Ecto neural progenitor cell (in vitro differentiated cells): Measurements from ENCODE around the gene ZNF282.

Experiments
- DNase-seq: peaks from one replicate; pipeline ENCODE4 v3.0.0-alpha.2; 2018; ENCODE audit warnings: low spot score

The ZNF282 gene

GRCh38 chr7:149191851-149192250, 3.5 kb upstream of the ZNF282 start:
- no peak for DNase-seq

DNA sequence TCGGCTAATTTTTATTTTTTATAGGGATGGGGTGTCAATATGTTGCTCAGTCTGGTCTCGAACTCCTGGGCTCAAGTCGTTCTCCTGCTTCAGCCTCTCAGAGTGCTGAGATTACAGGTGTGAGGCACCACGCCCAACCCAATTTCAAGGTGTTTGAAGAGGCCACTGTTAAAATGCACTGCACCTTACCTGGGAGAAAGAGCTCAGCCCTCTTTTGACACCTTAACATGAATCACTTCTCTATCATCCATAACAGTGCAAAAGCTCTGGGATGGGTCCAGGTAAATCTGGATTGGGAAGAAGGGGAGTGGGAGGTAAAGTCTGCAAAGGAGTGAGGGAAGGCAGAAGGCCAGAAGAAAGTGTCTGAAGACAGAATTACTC, 557 bp upstream of the ZNF282 start:
- DNase-seq, result no peak

- DNase-seq, result no peak
Observed at GRCh38 chr7:149196151-149196704, 882 bp downstream of the ZNF282 start.

DNA sequence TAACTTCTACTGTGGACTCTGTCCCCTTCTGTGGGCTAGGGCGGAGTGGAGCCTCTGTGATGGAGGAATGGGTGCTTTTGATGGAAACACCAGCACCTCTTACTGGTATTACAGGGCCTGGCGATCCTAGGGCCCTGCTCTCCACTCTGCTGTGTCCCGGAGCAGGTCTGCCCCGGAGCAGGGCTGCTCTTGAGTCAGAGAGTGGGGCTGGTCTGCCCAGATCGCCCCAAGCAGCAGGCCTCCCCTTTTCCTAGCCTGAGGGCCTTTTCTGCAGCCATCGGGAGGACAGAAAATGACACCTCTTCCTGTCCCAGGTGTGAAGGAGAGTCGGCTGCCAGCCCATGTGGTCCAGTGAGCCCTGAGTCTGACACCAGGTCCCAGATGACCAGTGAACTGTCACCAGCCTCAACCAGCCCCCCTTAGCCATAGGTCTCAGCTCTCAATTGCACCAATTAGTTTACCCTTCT, 1.4 kb downstream of the ZNF282 start:
- no peak for DNase-seq

DNA sequence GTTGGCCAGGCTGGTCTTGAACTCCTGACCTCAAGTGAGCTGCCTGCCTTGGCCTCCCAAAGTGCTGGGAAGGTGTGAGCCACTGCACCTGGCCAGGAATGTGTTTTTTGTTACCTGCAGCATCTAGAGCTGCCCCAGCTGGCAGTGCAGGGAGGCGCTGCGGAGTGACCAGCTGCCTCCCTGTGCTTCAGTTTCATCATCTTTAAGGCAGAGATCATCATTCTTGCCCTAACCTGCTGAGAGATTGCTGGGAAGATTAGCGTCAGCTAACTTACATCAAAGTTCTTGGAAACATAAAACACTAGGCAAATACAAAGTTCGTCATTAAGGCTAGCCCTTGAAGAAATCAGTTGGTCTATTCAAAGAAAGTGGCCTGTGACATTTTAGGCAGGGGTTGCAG, 2.3 kb downstream of the ZNF282 start:
- DNase-seq, result no peak

DNA sequence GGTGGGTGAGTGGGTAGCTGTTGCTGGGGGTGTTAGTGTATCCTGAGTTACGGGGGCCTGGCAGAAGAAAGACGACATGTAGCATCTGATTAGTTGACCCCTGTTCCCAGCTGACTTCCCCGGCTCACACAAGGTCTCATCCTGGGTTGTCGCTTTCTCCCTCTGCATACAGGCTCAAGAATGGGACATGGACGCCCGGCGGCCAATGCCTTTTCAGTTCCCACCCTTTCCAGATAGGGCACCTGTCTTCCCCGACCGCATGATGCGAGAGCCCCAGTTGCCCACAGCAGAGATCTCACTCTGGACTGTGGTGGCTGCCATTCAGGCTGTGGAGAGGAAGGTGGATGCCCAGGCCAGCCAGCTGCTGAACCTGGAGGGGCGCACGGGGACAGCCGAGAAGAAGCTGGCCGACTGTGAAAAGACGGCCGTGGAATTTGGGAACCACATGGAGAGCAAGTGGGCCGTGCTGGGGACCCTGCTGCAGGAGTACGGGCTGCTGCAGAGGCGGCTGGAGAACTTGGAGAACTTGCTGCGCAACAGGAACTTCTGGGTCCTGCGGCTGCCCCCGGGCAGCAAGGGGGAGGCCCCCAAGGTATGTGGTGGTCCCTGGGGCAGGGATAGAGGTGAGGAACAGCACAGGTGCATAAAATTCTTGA, 2.9 kb downstream of the ZNF282 start:
- no peak for DNase-seq

- no peak for DNase-seq
Observed at GRCh38 chr7:149199234-149199995, 4.1 kb downstream of the ZNF282 start.

DNA sequence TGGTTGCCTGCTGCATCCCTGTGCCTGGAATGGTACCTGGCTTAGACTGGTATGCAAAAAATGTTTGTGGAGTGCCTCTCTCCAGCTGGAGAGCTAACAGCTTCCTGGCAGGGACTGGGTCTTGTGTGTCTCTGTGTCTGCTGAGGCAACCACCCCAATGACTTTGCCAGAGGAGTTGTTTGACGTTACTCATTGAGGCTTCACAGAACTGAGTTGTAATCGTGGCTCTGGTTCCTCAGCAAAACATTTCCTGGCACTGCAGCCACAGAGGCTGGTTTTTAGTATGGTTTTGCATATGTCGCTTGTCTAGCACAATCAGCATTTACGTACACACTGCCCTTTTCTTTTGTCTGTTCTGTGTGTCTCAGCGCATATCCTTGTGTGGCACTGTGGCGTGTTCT, 7.5 kb downstream of the ZNF282 start:
- DNase-seq, result no peak

DNA sequence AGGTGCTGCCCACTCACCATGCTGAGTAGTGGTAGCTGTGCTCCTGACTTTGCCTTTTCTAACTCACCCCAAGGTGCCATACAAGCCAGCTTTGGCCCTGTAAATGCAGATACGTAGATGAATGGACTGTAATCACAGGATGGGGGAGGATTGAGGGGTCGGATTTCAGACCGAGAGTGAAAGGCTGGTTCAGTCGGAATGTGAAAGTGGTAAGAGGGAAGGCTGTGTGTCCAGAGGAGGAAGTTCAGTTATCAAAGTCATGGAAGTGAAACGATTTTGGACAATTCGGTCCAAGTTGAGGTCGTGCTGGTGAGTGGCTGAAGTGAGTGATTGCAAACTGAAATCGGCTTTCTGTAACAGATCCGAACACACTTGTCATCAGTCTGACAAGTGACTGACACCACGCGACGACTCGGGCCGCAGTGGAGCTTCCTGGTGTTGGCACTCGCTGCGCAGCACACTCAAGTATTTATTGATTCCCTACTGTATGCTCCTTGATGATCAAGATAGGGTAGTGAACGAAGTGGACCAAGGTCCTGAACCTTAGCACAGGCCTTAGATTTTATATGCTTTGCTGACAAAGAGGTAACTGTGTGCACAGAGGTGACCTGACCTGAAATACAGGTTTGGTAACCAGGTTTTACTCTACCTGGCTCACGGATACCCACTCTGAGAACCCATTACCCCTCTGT, 10.5 kb downstream of the ZNF282 start:
- no peak for DNase-seq

DNA sequence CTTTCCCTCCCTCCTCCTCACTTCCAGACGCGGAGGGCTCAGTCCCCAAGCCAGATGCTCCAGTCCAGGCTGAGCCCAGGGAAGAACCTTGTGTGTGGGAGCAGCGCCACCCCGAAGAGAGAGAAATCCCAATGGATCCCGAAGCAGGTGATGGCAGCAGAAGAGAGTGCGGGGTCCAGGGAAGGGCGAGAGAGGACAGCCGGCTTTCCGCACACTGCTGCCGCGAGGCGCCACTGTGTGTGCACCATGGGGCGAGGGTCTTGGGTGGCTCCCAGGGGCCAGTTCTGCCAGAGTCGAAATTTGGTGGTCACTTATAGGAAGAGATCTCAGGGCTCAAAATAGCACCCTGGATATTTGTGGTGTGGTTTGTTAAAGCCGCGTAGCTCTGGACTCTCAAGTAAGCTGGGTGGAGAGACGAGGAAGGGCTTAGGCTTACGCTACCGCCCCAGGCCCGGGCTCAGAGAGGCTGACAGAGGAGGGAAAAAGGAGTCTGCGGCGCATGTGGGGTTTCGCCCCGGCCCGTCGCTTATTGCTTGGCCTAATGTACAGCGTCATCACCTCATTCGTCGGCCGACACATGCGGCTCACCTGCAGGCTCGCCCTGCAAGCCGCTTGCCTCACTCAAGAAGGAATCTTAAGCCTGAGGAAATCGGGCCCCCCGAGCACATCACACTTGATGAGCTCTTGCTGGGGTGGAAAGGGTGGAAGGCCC, 12.1 kb downstream of the ZNF282 start:
- no peak for DNase-seq

- DNase-seq, result peak; percentile 66
Observed at GRCh38 chr7:149209518-149210269, 14.3 kb downstream of the ZNF282 start.

GRCh38 chr7:149210551-149210950, 15.2 kb downstream of the ZNF282 start:
- DNase-seq, result no peak

- DNase-seq, result no peak
Observed at GRCh38 chr7:149214020-149214720, 18.8 kb downstream of the ZNF282 start.

- DNase-seq, result no peak
Observed at GRCh38 chr7:149216402-149216801, 21.1 kb downstream of the ZNF282 start.

- DNase-seq, result no peak
Observed at GRCh38 chr7:149217570-149217969, 22.2 kb downstream of the ZNF282 start.

DNA sequence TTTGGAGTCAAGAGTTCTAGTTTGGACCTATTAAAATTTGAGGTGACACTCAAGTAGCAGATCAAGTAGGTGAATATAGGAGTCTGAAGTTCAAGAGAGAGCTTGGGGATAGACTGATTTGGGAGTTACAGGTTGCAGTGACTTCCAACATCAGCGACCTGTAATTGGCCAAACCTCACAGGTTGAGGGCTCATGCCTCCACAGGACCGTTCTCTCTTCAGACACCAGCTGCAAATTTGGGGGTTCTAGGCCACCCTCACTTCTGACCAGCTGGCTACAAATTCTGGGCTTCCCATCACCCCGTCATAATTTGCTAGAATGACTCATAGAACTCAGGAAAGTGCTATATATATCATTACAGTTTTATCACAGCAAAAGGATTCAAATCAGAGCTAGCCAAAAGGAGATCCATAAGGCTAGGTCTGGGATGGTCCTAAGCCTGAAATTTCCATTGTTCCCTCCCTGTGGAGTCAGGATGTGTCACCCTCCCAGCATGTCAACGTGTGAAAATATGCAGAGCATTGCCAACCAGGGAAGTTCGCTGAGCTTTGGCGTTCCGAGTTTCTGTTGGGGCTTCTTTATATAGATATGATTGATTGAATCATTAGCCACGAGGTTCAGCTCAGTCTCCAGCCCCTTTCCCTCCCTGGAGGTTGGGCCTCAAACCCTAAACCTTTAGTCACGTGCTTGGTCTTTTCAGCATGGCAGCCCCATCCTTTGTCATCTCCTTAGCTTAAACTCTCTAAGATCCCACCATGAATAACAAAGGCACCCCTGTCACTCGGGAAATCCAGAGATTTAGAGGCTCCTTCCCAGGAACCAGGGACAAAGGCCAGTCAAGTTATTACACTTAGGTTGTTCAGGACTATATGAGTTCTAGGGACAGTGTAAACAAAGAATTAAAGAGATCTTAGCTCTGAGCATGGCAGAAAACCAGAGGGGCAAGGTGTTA, 23.4 kb downstream of the ZNF282 start:
- DNase-seq, result no peak

- no peak for DNase-seq
Observed at GRCh38 chr7:149220534-149220933, 25.2 kb downstream of the ZNF282 start.

- DNase-seq, result no peak
Observed at GRCh38 chr7:149223176-149223575, 27.8 kb downstream of the ZNF282 start.

DNA sequence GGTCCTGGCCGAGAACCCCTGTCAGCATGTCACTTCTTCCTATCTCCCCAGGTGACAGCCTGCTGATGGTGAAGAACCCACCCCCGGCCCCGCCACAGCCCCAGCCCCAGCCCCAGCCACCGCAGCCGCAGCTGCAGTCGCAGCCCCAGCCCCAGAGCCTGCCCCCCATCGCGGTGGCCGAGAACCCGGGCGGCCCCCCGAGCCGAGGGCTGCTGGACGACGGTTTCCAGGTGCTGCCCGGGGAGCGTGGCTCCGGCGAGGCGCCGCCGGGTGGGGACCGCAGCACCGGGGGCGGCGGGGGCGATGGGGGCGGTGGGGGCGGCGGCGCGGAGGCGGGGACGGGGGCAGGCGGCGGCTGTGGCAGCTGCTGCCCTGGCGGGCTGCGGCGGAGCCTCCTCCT, 28.4 kb downstream of the ZNF282 start:
- no peak for DNase-seq

DNA sequence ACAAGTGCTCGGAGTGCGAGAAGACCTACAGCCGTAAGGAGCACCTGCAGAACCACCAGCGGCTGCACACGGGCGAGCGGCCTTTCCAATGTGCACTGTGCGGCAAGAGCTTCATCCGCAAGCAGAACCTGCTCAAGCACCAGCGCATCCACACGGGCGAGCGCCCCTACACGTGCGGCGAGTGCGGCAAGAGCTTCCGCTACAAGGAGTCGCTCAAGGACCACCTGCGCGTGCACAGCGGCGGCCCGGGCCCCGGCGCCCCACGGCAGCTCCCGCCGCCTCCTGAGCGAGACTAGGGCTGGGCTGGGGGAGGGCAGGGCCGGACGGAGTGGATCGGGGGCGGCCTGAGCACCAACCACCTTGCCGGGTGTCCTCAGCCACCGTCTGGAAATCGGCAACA, 29.0 kb downstream of the ZNF282 start:
- no peak for DNase-seq
